NCI-H1417 treated with DMSO at 0.1 percent for 48 hours (cell line): ENCODE results near the gene SIAH1.
"Not testable (repeated sequence)": the region's sequence is repeated elsewhere in the genome, so short reads cannot be mapped to it uniquely, and the experiment has no call there.

Experiments
- DNase-seq: peaks from one replicate; lab custom pipeline; 2025; lab: John Stamatoyannopoulos, UW

Gene SIAH1

DNA sequence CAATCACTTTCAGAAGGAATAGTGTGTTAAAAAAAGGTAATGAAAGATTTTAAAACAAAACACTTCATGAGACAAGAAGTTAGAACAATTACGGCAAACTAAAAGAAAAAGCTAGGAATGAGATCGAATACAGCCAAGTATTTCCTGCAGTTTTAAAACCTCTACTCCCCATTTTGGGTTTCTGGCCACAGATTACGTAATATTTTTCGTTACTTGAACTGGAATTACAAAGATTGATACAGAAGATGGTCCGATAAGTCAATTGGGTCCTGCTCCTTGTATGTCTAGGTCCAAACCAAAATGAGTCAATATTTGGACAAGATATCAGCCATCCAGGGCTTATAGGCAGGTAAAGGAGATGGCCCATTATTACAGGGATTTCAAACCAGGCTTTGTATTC is 52.2 kb downstream of the SIAH1 start:
- no peak for DNase-seq

DNA sequence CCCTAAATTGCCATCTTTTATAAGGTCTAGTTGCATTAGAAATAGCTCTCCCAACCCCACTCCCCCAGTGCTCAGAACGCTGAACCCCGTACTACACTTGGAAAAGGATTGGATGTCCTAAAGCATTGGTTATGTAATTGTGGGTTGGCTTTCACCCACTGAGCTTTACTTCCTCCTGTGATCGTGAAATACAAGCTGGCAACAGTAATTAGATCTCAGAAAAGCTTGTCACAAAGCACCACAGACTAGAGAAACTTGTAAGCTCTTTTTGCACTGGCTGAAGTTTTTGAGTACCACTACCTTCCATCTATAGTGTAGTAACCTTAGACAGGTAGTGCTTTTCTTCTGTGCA is 54.4 kb downstream of the SIAH1 start:
- no peak for DNase-seq

DNA sequence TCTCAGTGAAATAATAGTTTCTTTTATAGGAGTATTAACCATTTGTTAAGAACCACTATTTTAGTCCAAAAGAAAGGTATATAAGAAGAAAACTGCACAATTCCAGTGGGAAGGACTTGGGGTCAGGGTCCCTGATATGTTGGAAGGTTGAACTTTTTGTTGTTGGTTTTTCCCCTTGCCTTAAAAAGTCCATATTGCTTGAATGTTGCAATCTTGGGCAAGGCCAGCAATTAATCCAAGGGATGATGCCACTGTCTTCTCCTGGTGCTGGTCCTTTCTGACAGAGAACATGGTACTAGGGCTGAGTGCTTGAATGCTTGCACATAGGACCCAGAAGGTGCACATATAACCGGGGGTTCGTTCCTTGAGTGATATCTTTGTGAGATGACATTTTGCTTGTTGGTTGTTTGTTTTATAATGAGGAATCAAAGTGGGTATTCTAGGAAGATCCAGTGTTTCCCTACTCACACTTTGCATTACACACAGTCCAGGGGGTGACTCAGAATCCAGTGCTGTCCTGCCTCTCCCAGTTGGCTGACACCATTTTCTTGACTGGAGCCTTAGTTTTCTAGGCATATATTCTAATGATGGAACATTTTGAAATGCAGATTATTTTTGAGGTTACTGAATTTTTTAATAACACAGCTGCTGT is 54.9 kb downstream of the SIAH1 start:
- no peak for DNase-seq

DNA sequence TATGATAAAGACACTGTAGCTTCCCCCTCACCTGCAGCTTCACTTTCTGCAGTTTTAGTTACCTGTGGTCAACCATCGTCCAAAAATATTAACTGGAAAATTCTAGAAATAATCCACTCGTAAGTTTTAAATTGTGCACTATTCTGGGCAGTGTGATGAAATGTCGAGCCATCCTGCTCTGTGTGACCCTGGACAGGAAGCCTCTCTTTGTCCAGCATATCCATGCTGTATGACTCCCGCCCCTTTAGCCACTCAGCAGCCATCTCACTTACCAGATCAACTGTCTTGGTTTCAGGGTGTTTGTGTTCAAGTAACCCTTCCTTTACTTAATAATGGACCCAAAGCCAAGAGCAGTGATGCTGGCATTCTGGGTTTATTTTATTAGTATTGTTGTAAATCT is 56.1 kb downstream of the SIAH1 start:
- no peak for DNase-seq

DNA sequence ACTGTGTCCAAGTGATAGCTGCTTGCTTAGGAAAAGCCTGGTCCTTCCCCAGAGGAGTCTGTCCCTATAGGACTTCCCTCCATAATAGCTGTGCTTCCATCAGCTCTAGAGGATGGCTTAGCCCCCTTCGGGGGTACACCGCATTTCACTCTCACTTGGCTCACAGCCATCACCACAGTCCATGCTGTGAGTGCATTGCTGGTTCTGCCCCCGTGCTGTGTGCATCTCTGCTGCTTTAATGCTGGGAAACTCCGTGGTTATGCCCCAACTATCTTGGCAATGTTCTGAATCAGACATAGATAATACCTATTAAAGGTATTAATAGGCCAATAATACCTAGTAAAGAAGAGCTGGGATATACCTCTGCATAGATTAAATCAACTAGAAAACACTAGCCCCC is 58.3 kb downstream of the SIAH1 start:
- DNase-seq: no peak

DNA sequence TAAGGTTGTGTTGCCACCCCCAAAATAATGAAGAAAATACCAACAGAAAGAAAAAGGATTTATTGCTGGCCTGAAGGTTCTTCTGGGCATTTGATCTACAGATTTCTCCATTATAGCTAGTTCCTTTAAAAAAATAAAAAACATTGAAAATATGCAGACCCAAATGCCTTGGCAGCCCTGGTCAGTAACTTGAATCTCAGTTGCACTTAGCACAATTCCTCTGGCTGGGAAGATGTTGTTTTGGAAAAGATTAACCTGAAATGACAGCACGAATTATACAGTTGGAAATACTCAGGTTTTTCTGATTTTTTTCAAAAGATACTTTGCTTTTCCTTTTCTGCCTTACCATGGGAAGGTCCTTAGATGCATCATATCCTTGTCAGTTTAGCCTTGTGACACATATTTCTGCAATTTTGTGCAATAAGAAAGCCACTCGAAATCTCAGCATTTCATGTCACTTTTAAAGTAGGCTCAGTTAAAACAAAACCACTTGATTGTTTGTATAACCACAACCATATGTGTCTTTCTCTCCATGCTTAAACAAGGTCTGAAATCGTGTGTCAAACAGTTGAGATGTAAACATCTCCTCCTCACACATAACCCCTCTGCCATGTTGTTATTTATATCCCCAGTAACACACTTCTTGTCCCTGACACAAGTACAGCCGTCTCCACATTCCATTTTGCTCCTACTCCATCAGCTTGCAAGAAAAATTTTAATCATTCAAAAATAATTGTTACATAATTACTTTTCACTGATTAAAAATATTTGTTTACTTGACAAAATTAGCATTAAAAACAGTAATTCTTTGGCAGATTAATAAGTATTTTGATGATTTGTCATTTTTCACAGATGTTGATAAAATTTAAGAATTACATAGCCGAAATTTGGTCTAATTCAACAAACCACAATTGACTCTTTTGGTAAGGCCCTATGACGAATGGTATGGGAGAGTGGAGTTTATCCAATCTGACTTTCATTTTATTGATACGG is 61.1 kb downstream of the SIAH1 start:
- DNase-seq: no peak

DNA sequence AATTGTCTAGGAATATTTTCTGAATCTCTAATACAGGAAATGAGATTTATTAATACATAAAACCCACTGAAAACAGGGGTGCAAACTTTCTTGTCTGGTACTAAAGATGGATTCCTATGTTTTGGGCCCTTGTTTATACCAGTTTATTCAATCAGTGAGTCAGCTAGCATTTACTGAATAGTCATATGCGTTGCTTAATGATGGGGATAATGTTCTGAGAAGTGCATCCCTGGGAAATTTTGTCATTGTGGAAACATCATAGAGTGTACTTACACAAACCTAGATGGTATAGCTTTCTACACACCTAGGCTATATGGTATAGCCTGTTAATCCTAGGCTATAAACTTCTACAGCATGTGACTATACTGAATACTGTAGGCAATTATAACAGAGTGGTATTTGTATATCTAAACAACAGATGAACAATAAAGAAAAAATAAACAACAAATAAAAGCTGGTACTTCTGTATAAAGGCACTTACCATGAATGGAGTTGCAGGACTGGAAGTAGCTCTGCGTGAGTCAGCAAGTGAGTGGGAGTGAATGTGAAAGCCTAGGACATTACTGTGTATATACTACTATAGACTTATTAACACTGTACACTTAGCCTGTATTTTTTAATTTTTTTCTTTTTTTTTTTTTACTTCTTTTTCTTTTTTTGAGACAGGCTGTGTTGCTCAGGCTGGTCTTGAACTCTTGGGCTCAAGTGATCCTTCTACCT is 63.7 kb downstream of the SIAH1 start:
- no peak for DNase-seq

DNA sequence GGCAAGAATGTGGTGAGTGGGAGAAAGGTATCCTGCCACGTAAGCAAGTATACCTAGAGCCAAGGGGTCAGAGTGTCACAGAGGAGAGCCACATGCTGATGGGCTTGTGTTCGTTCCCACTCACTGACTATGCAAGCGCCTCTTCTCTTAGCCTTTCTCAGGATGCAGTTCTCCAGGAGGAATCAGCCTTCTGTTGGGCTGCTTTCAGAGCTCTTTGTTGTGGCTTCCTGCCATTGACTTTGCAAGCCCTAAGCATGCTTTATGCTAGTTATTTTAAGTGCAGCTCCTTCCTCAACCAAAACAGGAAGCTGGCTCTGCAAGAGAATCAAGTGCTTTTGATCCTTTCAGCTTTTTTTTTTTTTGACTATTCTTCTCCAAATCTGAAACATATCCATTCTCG is 66.6 kb downstream of the SIAH1 start:
- no peak for DNase-seq

DNA sequence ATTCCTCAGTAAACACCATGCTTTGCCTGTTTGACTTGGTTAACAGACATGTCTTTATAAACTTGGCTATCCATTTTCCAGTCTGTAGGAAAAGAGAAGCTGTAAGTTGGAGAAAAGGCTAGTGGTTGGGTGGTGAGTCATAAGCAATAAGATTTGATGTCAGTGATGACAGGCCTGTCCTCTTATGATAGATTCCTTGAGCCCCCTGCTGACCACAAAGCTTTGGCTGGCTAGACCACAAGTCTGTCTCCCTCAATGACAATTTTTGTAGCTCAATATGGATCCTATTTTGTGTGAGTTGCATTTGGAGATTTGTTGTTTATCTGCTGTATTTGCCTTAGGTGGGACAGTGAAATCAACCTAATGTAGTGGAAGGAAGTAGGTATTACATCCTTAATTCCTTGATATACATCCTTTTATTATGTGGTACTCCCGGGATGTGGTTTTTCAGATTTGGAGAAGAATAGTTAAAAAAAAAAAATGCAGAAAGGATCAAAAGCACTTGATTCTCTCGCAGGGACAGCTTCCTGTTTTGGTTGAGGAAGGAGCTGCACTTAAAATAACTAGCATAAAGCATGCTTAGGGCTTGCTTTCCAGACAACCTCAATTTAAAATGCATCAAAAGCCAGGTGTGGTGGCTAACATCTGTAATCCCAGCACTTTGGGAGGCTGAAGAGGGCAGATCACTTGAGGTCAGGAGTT is 67.4 kb downstream of the SIAH1 start:
- DNase-seq: no peak

DNA sequence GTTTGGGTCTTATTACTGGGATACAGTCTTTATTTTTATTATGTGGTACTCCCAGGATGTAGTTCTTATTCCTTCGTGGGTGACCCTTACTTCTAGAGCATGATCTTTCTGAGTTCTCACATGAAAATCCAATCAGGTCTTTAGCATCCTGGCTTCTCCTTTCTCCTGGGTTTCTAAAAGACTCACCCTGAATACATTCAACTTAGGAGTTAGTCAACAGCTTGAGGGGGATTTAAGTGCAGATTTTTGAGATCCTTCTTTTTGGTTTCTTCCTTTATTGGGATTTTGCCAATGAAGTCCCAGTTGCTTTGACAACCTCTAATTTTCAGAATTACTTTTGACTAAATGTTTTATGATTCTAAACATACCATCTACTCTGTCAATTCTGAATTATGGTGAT is 68.2 kb downstream of the SIAH1 start:
- DNase-seq: no peak

DNA sequence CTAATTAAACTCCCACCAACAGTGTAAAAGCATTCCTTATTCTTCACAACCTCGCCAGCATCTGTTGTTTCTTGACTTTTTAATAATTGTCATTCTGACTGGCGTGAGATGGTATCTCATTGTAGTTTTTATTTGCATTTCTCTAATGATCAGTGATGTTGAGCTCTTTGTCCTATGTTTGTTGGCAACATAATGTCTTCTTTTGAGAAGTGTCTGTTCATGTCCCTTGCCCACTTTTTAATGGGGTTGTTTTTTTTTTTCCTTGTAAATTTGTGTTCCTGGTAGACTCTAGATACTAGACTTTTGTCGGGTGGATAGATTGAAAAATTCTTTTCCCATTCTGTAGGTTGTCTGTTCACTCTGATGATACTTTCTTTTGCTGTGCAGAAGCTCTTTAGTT is 71.3 kb downstream of the SIAH1 start:
- DNase-seq: not testable (repeated sequence)

DNA sequence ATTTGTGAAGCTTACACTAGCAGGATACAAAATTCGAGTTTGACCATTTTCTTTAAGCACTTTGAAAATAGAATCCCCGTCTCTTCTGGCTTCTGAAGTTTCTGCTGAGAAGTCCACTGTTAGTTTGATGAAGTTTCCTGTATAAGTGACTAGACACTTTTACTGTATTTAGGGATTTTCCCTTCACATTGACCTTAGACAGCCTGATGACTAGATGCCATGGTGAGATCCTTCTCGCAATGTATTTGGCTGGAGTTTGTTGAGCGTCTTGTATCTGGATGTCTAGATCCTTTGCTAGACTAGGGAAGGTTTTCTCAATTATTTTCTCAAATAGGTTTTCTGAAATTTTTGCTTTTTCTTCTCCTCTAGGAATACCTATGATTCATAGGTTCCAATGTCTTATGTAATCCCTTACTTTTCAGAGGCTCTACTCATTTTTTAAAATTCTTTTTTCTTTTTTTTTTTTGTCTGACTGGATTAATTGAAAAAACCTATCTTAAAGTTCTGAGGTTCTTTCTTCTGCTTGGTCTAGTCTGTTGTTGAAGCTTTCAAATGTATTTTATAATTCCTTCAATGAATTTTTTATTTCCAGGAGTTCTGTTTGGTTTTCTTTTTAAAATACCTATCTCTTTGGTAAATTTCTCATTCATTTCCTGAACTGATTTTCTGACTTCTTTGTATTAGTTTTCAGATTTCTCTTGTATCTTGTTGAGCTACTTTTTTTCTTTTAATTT is 74.1 kb downstream of the SIAH1 start:
- DNase-seq: no peak
